ENCODE measurements around the gene CHN2.
A peak's percentile ranks its signal among the peaks of the same experiment; 100 is the strongest.
"Not testable (repeated sequence)": the region's sequence is repeated elsewhere in the genome, so short reads cannot be mapped to it uniquely, and the experiment has no call there.

Gene CHN2

GRCh38 chr7:29262191-29262917 lies 67.8 kb downstream of the CHN2 start:
- no peak for DNase-seq

- not testable (repeated sequence) for DNase-seq
Measured at GRCh38 chr7:29263601-29264207, 69.1 kb downstream of the CHN2 start.

GRCh38 chr7:29265208-29265923 lies 70.8 kb downstream of the CHN2 start:
- DNase-seq: no peak

GRCh38 chr7:29269935-29270334 lies 75.4 kb downstream of the CHN2 start:
- no peak for DNase-seq

GRCh38 chr7:29270594-29271318 lies 76.2 kb downstream of the CHN2 start:
- DNase-seq: no peak

- no peak for DNase-seq
Measured at GRCh38 chr7:29271319-29271658, 76.7 kb downstream of the CHN2 start.

GRCh38 chr7:29272057-29272456 lies 77.5 kb downstream of the CHN2 start:
- no peak for DNase-seq

- peak in 1 of 2 donors; percentile 71 for DNase-seq
Measured at GRCh38 chr7:29274146-29275017, 79.8 kb downstream of the CHN2 start.

- DNase-seq: no peak
Measured at GRCh38 chr7:29275018-29275318, 80.4 kb downstream of the CHN2 start.

- DNase-seq: no peak
Measured at GRCh38 chr7:29275493-29275892, 80.9 kb downstream of the CHN2 start.

- no peak for DNase-seq
Measured at GRCh38 chr7:29276199-29276598, 81.6 kb downstream of the CHN2 start.

GRCh38 chr7:29276806-29277205 lies 82.2 kb downstream of the CHN2 start:
- DNase-seq: no peak

GRCh38 chr7:29277436-29278215 lies 83.1 kb downstream of the CHN2 start:
- DNase-seq: no peak

GRCh38 chr7:29278337-29279069 lies 83.9 kb downstream of the CHN2 start:
- no peak for DNase-seq

- peak; percentile 53 to 67 for DNase-seq
Measured at GRCh38 chr7:29281782-29282541, 87.4 kb downstream of the CHN2 start.

GRCh38 chr7:29282819-29283414 lies 88.3 kb downstream of the CHN2 start:
- no peak for DNase-seq

GRCh38 chr7:29284696-29285443 lies 90.3 kb downstream of the CHN2 start:
- no peak for DNase-seq

- DNase-seq: no peak
Measured at GRCh38 chr7:29285444-29285793, 90.8 kb downstream of the CHN2 start.

- no peak for DNase-seq
Measured at GRCh38 chr7:29285861-29286260, 91.3 kb downstream of the CHN2 start.
